T-helper 17 cell (primary cell): Measurements from ENCODE around the gene DCTN1. TPM values are rescaled to one million over a fixed set of nuclear protein-coding genes. Genes with fewer than 3 reads are reported as not detected.
"Not testable (repeated sequence)": the region's sequence is repeated elsewhere in the genome, so short reads cannot be mapped to it uniquely, and the experiment has no call there.

ENCODE experiments used
- ATAC-seq: fragments of 150-1000 bp; cut with Tn5 transposase; 2 replicates; pipeline ENCODE4 v1.10.0; 2021; ENCODE audit warnings: mild to moderate bottlenecking, moderate library complexity
- DNase-seq, 3 donors: peaks; one replicate each; pipeline versions ENCODE4 v3.0.0 to v3.0.0-alpha.2; 2020 to 2021
- H3K9me3 ChIP-seq: one replicate; pipeline ENCODE4 v1.7.0; 2013; ENCODE audit warnings: low read length, mild to moderate bottlenecking; ENCODE audit not compliant: control insufficient read depth, poor library complexity, severe bottlenecking
- H3K27ac Mint-ChIP-seq: one replicate; pipeline ENCODE4 v1.8.0; 2022; ENCODE audit warnings: mild to moderate bottlenecking, moderate library complexity, mixed read lengths
- H3K27me3 Mint-ChIP-seq: one replicate; pipeline ENCODE4 v1.8.0; 2022; ENCODE audit warnings: mixed read lengths
- H3K36me3 Mint-ChIP-seq: one replicate; pipeline ENCODE4 v1.8.0; 2022; ENCODE audit warnings: low read depth, mixed read lengths
- H3K4me1 Mint-ChIP-seq: one replicate; pipeline ENCODE4 v1.8.0; 2022; ENCODE audit warnings: mild to moderate bottlenecking, mixed read lengths
- H3K4me3 Mint-ChIP-seq: one replicate; pipeline ENCODE4 v1.8.0; 2022; ENCODE audit warnings: mild to moderate bottlenecking, moderate library complexity, mixed read lengths
- total RNA-seq, 4 donors: library from RNA in 2 of 4; stranded (reverse) in 2 of 4; gene quantifications; one replicate each; pipeline ENCODE4 v1.2.3 and lab custom pipeline; 2022 to 2026

DCTN1 gene
- total RNA-seq, 2 donors from 2014 or later: 78.5 to 85.7 TPM

GRCh38 chr2:74347303-74347702 lies 32.8 kb downstream of the DCTN1 start:
- DNase-seq (no peak), ATAC-seq (no peak)
- Mint-ChIP-seq H3K4me3 (no peak overlapping the region), H3K36me3 (peaks cover 5% of the 10 kb centered on the region), H3K4me1 (peaks cover 12% of the 10 kb centered on the region), H3K27me3 (no peaks in the 10 kb centered on the region), H3K27ac (peak overlapping the region; percentile 43)
- H3K9me3 ChIP-seq: no peaks in the 10 kb centered on the region

GRCh38 chr2:74345272-74345943 lies 34.7 kb downstream of the DCTN1 start:
- H3K9me3 ChIP-seq: no peaks in the 10 kb centered on the region
- H3K36me3 Mint-ChIP-seq: peaks cover 5% of the 10 kb centered on the region
- DNase-seq (no peak), ATAC-seq (peak; percentile 65)
- no peak overlapping the region for H3K27ac Mint-ChIP-seq
- peaks cover 12% of the 10 kb centered on the region for H3K4me1 Mint-ChIP-seq
- no peaks in the 10 kb centered on the region for H3K27me3 Mint-ChIP-seq
- no peak overlapping the region for H3K4me3 Mint-ChIP-seq

GRCh38 chr2:74343316-74343715 lies 36.8 kb downstream of the DCTN1 start, which contains the start of gene SLC4A5:
Gene SLC4A5 (minus strand): TSS chr2:74343416. CDS start chr2:74315023, 28,393 bp downstream.
- Mint-ChIP-seq H3K4me3 (no peak within 1 kb of the TSS), H3K27ac (peak within 1 kb of the TSS; percentile 8), H3K4me1 (peaks cover 12% of the 10 kb centered on the region), H3K36me3 (peaks cover 7% of the 10 kb centered on the region), H3K27me3 (no peaks in the 10 kb centered on the region)
- ATAC-seq (no peak), DNase-seq (no peak)
- no peaks in the 10 kb centered on the region for H3K9me3 ChIP-seq

- DNase-seq, H3K9me3 ChIP-seq, H3K36me3 Mint-ChIP-seq, H3K4me3 Mint-ChIP-seq, H3K4me1 Mint-ChIP-seq, H3K27me3 Mint-ChIP-seq, ATAC-seq: not testable (repeated sequence)
- H3K27ac Mint-ChIP-seq: peak overlapping the region; percentile 41
Observed at GRCh38 chr2:74336227-74336626, 43.9 kb downstream of the DCTN1 start.

- H3K9me3 ChIP-seq: no peaks in the 10 kb centered on the region
- H3K27ac Mint-ChIP-seq: no peak overlapping the region
- no peak overlapping the region for H3K4me3 Mint-ChIP-seq
Observed at GRCh38 chr2:74334931-74335333, 45.2 kb downstream of the DCTN1 start.

GRCh38 chr2:74333896-74334586 lies 46.1 kb downstream of the DCTN1 start:
- no peak for DNase-seq
- Mint-ChIP-seq H3K4me3 (no peak overlapping the region), H3K4me1 (peaks cover 7% of the 10 kb centered on the region), H3K36me3 (peaks cover 6% of the 10 kb centered on the region), H3K27ac (no peak overlapping the region), H3K27me3 (no peaks in the 10 kb centered on the region)
- no peak for ATAC-seq
- H3K9me3 ChIP-seq: no peaks in the 10 kb centered on the region

More at GRCh38 chr2:74334931-74335333, 45.2 kb downstream of the DCTN1 start:
- Mint-ChIP-seq H3K36me3 (peaks cover 8% of the 10 kb centered on the region), H3K4me1 (peaks cover 7% of the 10 kb centered on the region), H3K27me3 (no peaks in the 10 kb centered on the region)
- DNase-seq: peak; percentile 60 to 74 (median 65)
- ATAC-seq: peak; percentile 85

- H3K27ac Mint-ChIP-seq: no peak overlapping the region
- no peaks in the 10 kb centered on the region for H3K27me3 Mint-ChIP-seq
- no peak overlapping the region for H3K4me3 Mint-ChIP-seq
- DNase-seq (no peak), ATAC-seq (no peak)
- no peaks in the 10 kb centered on the region for H3K9me3 ChIP-seq
- peaks cover 7% of the 10 kb centered on the region for H3K4me1 Mint-ChIP-seq
- peaks cover 6% of the 10 kb centered on the region for H3K36me3 Mint-ChIP-seq
Observed at GRCh38 chr2:74333175-74333574, 46.9 kb downstream of the DCTN1 start.

- DNase-seq (no peak), ATAC-seq (no peak)
- Mint-ChIP-seq H3K27me3 (no peaks in the 10 kb centered on the region), H3K4me3 (no peak overlapping the region), H3K4me1 (peaks cover 7% of the 10 kb centered on the region), H3K27ac (no peak overlapping the region), H3K36me3 (peaks cover 3% of the 10 kb centered on the region)
- H3K9me3 ChIP-seq: no peaks in the 10 kb centered on the region
Observed at GRCh38 chr2:74332550-74333174, 47.4 kb downstream of the DCTN1 start.

- H3K27me3 Mint-ChIP-seq: no peaks in the 10 kb centered on the region
- no peak overlapping the region for H3K4me3 Mint-ChIP-seq
- peaks cover 3% of the 10 kb centered on the region for H3K4me1 Mint-ChIP-seq
- H3K27ac Mint-ChIP-seq: no peak overlapping the region
- ATAC-seq (no peak), DNase-seq (no peak)
- peaks cover 2% of the 10 kb centered on the region for H3K36me3 Mint-ChIP-seq
- no peaks in the 10 kb centered on the region for H3K9me3 ChIP-seq
Observed at GRCh38 chr2:74328573-74328972, 51.5 kb downstream of the DCTN1 start.

- H3K27me3 Mint-ChIP-seq: no peaks in the 10 kb centered on the region
- peaks cover 6% of the 10 kb centered on the region for H3K36me3 Mint-ChIP-seq
- no peak overlapping the region for H3K27ac Mint-ChIP-seq
- ATAC-seq (no peak), DNase-seq (no peak)
- peaks cover 2% of the 10 kb centered on the region for H3K4me1 Mint-ChIP-seq
- no peaks in the 10 kb centered on the region for H3K9me3 ChIP-seq
- H3K4me3 Mint-ChIP-seq: no peak overlapping the region
Observed at GRCh38 chr2:74328074-74328473, 52.0 kb downstream of the DCTN1 start.

GRCh38 chr2:74327627-74328026 lies 52.5 kb downstream of the DCTN1 start:
- ATAC-seq (no peak), DNase-seq (no peak)
- Mint-ChIP-seq H3K4me1 (no peaks in the 10 kb centered on the region), H3K27me3 (no peaks in the 10 kb centered on the region), H3K4me3 (no peak overlapping the region), H3K36me3 (peaks cover 6% of the 10 kb centered on the region), H3K27ac (no peak overlapping the region)
- H3K9me3 ChIP-seq: no peaks in the 10 kb centered on the region

GRCh38 chr2:74327199-74327598 lies 52.9 kb downstream of the DCTN1 start:
- Mint-ChIP-seq H3K4me3 (no peak overlapping the region), H3K27ac (no peak overlapping the region)

GRCh38 chr2:74325815-74326214 lies 54.3 kb downstream of the DCTN1 start:
- no peak for ATAC-seq
- H3K36me3 Mint-ChIP-seq: peaks cover 4% of the 10 kb centered on the region
- H3K27ac Mint-ChIP-seq: no peak overlapping the region
- H3K9me3 ChIP-seq: no peaks in the 10 kb centered on the region
- no peaks in the 10 kb centered on the region for H3K4me1 Mint-ChIP-seq
- DNase-seq: no peak
- no peaks in the 10 kb centered on the region for H3K27me3 Mint-ChIP-seq
- H3K4me3 Mint-ChIP-seq: no peak overlapping the region

More at GRCh38 chr2:74327199-74327598, 52.9 kb downstream of the DCTN1 start:
- H3K27me3 Mint-ChIP-seq: no peaks in the 10 kb centered on the region
- ATAC-seq (no peak), DNase-seq (no peak)
- no peaks in the 10 kb centered on the region for H3K4me1 Mint-ChIP-seq
- no peaks in the 10 kb centered on the region for H3K9me3 ChIP-seq
- H3K36me3 Mint-ChIP-seq: peaks cover 4% of the 10 kb centered on the region
